Omental fat pad (tissue), 4 donors: ENCODE measurements around the gene ENTPD8. TPM values are rescaled to one million over a fixed set of nuclear protein-coding genes. Genes with fewer than 3 reads are reported as not detected.
A peak's percentile ranks its signal among the peaks of the same experiment; 100 is the strongest.

Experiments used
- ATAC-seq: fragments of 150-250 bp; one replicate; pipeline ENCODE4 v1.9.1; 2016; ENCODE audit warnings: mild to moderate bottlenecking, moderate library complexity; ENCODE audit not compliant: low FRiP score
- DNase-seq: peaks from one replicate; pipeline ENCODE4 v3.0.0-alpha.2; 2019; ENCODE audit warnings: low spot score
- total RNA-seq, 4 donors: library from RNA; depleted of rRNA; stranded (reverse); fragments of >200 nt; gene quantifications; one replicate each; pipeline ENCODE4 v1.1.0, GENCODE V29; 2016
- TF ChIP-seq, protein P1 (sequence below), 3 donors: fragments of 450-650 bp; IDR thresholded peaks; one replicate each; pipeline ENCODE4 v1.5.1; 2016 to 2017; ENCODE audit warnings: antibody characterized with exemption in 3 of 3, mild to moderate bottlenecking in 3 of 3, moderate library complexity in 2 of 3

Gene ENTPD8
- total RNA-seq, 4 donors from 2014 or later = not detected

DNA sequence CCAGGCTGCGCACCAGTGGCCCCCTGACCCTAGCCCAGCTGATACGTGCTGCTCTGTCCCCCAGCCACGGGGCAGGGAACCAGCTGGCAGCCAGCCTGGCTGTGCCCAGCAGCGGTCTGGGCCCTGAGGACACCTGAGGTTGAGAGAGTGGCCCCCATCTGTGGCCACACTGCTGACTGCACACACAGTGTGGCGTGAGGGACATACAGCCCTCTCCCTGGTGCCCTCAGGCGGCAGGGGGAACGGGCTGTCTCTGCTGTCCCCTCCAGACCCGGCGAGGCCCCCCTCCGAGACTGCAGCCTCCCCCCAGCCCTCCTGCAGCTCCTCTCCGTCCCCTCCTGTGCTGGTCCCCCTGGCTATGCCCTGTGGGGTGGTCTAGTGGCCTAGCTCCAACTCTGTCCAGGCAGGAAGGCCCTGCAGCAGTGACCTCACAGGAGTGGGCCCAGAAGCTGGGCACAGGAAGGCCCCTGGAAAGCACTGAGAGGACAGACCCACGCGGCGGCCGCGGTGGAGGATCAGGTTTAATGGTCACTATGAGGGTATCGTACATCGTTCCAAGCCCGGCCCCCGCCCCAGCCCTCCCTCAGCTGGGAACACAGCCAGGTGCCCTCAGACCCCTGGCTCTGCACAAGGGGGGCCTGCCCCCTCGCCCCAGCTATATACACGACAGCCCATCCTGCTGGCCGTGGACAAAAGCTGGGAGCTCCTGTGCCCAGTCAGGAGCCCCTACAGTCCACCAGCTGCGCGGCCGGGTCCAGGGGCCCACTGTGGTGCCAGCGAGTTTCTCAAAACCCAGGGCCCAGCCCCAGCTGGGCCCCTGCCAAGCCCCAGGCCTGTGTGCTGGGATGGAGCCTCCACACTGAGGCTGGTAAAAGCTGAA, 6.8 kb upstream of the ENTPD8 start:
- TF ChIP-seq, protein P1, sequence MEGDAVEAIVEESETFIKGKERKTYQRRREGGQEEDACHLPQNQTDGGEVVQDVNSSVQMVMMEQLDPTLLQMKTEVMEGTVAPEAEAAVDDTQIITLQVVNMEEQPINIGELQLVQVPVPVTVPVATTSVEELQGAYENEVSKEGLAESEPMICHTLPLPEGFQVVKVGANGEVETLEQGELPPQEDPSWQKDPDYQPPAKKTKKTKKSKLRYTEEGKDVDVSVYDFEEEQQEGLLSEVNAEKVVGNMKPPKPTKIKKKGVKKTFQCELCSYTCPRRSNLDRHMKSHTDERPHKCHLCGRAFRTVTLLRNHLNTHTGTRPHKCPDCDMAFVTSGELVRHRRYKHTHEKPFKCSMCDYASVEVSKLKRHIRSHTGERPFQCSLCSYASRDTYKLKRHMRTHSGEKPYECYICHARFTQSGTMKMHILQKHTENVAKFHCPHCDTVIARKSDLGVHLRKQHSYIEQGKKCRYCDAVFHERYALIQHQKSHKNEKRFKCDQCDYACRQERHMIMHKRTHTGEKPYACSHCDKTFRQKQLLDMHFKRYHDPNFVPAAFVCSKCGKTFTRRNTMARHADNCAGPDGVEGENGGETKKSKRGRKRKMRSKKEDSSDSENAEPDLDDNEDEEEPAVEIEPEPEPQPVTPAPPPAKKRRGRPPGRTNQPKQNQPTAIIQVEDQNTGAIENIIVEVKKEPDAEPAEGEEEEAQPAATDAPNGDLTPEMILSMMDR (IDR thresholded peaks at IDR 0.05) = no peak
- ATAC-seq = no peak
- DNase-seq = no peak

DNA sequence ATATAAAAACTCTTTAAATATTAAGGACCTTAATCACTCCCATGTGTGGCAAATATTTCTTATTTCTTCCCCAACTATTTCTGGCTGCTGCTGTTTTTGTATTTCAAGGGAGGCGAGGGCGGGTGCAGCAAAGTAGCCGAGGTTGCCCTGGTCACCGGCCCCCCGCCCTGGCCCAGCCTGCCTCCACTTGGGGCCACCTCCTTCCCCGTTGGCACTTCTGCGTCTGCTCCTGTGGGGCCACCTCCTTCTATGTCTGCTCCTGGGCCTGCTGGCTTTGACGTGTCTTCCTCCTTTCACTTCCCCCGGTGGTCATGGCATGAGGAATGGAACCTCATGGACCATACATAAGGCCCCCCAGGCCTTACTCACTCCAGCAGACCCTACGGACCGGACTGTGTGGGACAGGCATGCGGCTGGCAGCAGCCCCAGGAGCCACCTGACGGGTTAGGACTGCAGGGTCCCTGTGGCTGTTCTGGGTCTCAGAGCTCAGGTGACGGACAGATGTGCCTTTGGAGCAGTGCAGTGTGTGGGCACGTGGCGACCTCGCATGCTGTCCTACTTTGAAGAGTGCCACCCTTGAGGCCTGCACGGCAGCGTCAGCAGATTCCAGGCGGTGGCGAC, 5.8 kb upstream of the ENTPD8 start:
- DNase-seq = no peak
- ATAC-seq = no peak
- TF ChIP-seq, protein P1 (IDR thresholded peaks at IDR 0.05) = no peak

DNA sequence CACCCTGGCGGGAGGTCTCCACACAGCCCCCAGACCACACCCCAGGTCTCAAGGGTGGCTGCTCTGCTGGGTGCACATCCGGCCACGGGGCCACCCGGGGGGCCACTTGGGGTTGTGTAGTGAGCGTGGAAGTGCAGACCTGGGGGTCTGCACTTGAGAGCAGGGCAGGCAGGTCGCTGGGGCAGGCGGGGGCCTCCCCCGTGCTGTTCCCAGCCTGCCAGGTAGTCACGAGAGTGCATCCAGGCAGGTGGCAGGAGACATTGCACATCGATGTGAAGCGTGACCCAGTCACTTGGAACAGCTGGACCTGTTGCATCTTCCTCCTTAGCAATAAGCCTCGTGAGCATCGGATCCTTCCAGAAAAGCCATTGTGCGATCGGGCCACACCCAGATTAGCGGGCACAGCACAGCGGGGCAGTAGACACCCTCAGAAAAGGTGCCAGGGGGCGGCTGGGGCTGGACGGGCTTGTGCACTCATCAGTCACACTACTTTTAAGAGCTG, 4.8 kb upstream of the ENTPD8 start:
- ATAC-seq (no peak), DNase-seq (no peak)
- TF ChIP-seq, protein P1 (IDR thresholded peaks at IDR 0.05) = no peak

DNA sequence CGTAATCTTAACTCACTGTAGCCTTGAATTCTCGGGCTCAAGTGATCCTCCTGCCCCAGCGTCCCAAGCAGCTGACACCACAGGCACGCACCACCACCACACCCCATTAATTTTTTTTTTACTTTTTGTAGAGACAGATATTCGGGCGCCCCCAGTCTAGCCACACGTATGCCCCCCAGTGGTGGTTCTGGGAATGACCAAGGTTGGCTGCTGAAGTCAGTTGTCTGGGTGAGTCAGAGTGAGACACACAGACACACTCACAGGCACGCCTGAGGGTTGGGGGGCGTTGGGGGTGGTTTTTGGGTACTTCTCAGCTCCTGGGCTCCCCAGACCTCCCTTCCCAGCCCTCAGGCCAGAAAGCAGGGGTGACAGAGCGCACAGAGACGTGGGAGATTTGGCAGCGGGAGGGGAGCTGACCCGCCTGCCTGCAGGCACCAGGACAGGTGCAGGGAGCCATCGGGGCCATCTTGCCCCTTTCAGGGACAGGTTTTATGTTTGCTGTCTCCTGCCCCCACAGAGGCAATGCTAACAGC, 4.2 kb upstream of the ENTPD8 start:
- DNase-seq (peak; percentile 98), ATAC-seq (peak; percentile 85)
- TF ChIP-seq, protein P1 (IDR thresholded peaks at IDR 0.05) = peak in 2 of 3 donors; percentile 41 to 46

DNA sequence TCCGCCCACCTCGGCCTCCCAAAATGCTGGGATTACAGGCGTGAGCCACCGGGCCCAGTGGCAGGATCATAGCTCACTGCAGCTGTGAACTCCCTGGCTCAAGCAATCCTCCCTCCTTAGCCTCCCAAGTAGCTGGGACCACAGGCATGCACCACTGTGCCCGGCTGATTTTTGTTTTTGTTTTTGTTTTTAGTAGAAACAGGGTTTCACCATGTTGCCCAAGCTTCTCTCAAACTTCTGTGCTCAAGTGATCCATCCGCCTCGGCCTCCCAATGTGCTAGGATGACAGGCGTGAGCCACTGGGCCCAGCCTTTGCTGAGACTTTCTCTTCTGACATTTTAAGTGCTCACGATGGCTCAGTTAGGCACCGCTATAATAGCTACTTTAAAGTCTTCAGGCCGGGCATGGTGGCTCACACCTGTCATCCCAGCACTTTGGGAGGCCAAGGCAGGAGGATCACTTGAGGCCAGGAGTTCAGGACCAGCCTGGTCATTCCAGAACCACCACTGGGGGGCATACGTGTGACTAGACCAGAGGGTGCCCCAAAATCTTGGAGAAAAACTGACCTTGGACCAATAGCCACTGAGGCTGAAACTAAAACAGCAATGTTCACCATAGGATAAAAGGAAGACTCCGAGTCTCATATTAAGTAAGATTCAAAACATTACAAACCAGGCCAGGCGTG, 3.1 kb upstream of the ENTPD8 start:
- TF ChIP-seq, protein P1 (IDR thresholded peaks at IDR 0.05) = no peak
- DNase-seq = no peak

DNA sequence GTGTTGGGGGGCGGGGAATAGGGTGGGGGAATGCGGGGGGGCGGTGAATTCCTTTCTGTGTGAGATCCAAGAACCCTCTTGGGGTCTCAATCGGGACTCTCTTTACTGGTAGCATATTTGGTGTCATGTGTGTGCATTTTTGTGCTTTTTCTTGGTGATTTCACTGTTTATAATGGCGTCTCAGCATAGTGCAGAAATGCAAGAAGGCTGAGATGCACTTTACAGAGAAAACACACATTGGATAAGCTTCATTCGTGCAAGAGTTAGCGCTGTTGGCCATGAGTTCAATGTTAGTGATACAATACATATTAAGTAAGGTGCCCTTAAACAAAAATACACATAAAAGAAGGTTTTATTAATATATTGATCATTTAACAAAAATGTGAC, 771 bp upstream of the ENTPD8 start:
- TF ChIP-seq, protein P1 (IDR thresholded peaks at IDR 0.05) = no peak
- no peak for DNase-seq
- ATAC-seq = no peak

More for the DNA sequence above, 3.1 kb upstream of the ENTPD8 start:
- no peak for ATAC-seq
